HG03575 (cell line): Measurements from ENCODE around the gene CLEC18C.
"Not testable (repeated sequence)": the region's sequence is repeated elsewhere in the genome, so short reads cannot be mapped to it uniquely, and the experiment has no call there.

Source experiments
- ATAC-seq: cut with Tn5 transposase; IDR thresholded peaks from one replicate; pipeline ENCODE4 v1.9.1; 2021; ENCODE audit not compliant: unreplicated experiment, insufficient number of reproducible peaks, low FRiP score; ENCODE audit errors: extremely low read depth

The CLEC18C gene

GRCh38 chr16:70157477-70158260 is 15.9 kb upstream of the CLEC18C start:
- ATAC-seq = no peak

GRCh38 chr16:70158261-70158939 is 15.2 kb upstream of the CLEC18C start:
- no peak for ATAC-seq

GRCh38 chr16:70159355-70160348 is 13.9 kb upstream of the CLEC18C start:
- ATAC-seq = no peak

GRCh38 chr16:70160388-70160787 is 13.2 kb upstream of the CLEC18C start:
- no peak for ATAC-seq

GRCh38 chr16:70160821-70161220 is 12.8 kb upstream of the CLEC18C start:
- no peak for ATAC-seq

GRCh38 chr16:70161350-70161749 is 12.2 kb upstream of the CLEC18C start:
- ATAC-seq = no peak

GRCh38 chr16:70162041-70162451 is 11.5 kb upstream of the CLEC18C start:
- no peak for ATAC-seq

GRCh38 chr16:70163596-70163995 is 10.0 kb upstream of the CLEC18C start:
- no peak for ATAC-seq

GRCh38 chr16:70166688-70167087 is 6.9 kb upstream of the CLEC18C start:
- not testable (repeated sequence) for ATAC-seq

- not testable (repeated sequence) for ATAC-seq
These were observed 329 bp downstream of the CLEC18C start for GRCh38 chr16:70173916-70174315.

GRCh38 chr16:70174387-70174932 is 873 bp downstream of the CLEC18C start:
- not testable (repeated sequence) for ATAC-seq

GRCh38 chr16:70187858-70188607 is 14.4 kb downstream of the CLEC18C start:
- not testable (repeated sequence) for ATAC-seq

GRCh38 chr16:70188608-70188915 is 15.0 kb downstream of the CLEC18C start:
- ATAC-seq = not testable (repeated sequence)

GRCh38 chr16:70190574-70190973 is 17.0 kb downstream of the CLEC18C start:
- ATAC-seq = not testable (repeated sequence)

GRCh38 chr16:70196683-70197300 is 23.2 kb downstream of the CLEC18C start:
- not testable (repeated sequence) for ATAC-seq

- ATAC-seq = not testable (repeated sequence)
These were observed 24.0 kb downstream of the CLEC18C start for GRCh38 chr16:70197611-70198010.

- not testable (repeated sequence) for ATAC-seq
These were observed 24.6 kb downstream of the CLEC18C start for GRCh38 chr16:70198230-70198629.

GRCh38 chr16:70198666-70199065 is 25.1 kb downstream of the CLEC18C start:
- ATAC-seq = not testable (repeated sequence)
